Hepatocyte (in vitro differentiated cells): ENCODE data around the gene REN.

Experiments used
- CTCF ChIP-seq: fragments of 200-600 bp; sonication (generic); IDR thresholded peaks from 2 replicates; pipeline ENCODE4 v1.5.1; 2016; ENCODE audit warnings: antibody characterized with exemption, mild to moderate bottlenecking; ENCODE audit not compliant: poor library complexity
- EZH2phosphoT487 ChIP-seq: fragments of 200-600 bp; sonication (generic); IDR thresholded peaks from one replicate; pipeline ENCODE4 v1.6.1; 2018; ENCODE audit warnings: antibody characterized with exemption, mild to moderate bottlenecking, low read depth, moderate library complexity; ENCODE audit not compliant: unreplicated experiment, severe bottlenecking

DNA sequence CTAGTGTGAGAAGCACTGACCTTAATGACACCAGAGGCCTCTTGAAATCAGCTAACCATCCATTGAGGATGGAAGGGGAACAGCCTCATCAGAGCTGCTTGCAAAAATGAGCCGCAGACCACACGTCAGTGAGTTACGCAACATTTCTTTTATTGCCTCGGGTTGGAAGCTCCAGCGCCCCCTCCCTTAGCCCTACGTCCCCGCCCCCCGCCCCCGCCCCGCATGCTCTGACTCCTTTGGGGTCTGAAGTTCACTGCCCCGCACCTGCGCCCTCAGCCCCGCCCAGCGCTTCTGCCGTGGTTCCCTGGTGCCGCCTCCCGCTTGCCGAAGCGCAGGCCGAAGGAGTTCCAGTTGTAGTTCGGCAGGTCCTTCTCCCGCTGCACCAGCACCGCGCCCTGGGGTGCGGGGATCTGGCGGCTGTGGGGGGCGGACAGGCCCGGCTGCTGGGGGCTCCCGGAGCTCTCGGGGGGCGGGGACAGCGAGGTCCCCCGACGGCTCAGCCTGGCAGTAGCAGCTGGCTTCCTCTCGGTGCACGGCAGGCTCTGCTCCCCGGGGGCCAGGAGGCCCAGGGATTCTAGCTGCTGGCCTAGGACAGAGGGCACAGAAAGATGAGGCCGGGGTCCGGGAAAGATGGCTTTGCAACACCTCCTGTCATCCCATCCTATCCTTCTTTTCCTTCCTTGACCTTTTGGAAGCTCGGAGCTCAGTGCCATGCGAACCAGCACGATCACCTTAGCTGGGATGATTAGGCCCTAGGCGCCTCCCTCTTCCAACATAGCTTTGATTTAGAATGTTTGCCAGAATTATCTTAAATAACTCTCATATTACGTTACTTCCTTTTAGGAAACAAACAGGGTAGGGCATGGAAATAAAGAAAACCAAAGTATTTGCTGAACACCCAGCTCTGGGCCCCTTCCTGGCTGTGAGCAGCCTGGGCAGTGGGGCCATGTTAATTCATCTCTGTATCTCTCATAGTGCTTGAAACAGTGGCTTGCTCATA lies 24.4 kb upstream of the REN start:
- TF ChIP-seq EZH2phosphoT487: no peak
- no peak for TF ChIP-seq CTCF
